Endothelial cell of umbilical vein (primary cell): Measurements from ENCODE around the gene ABHD14A.

Source experiments
- EZH2 ChIP-seq: IDR thresholded peaks from 2 replicates; pipeline ENCODE4 v1.6.1; 2012; ENCODE audit warnings: borderline replicate concordance, low read depth, mild to moderate bottlenecking, moderate library complexity, low read length, inconsistent platforms; ENCODE audit not compliant: severe bottlenecking
- JUN ChIP-seq: IDR thresholded peaks from 2 replicates; pipeline ENCODE4 v1.6.1; 2011; ENCODE audit warnings: borderline replicate concordance, low read depth; ENCODE audit not compliant: insufficient read length, insufficient read depth
- MYC ChIP-seq: IDR thresholded peaks from one replicate; pipeline ENCODE4 v1.6.1; 2011; ENCODE audit warnings: mild to moderate bottlenecking, low read depth, low read length
- POLR2A ChIP-seq: IDR thresholded peaks from 2 replicates; pipeline ENCODE4 v1.6.1; 2012; ENCODE audit warnings: low read depth, mild to moderate bottlenecking, control low read depth, low read length
- POLR2AphosphoS5 ChIP-seq: IDR thresholded peaks from 2 replicates; pipeline ENCODE4 v1.6.1; 2012; ENCODE audit warnings: low read depth, mild to moderate bottlenecking, control low read depth, low read length, moderate library complexity; ENCODE audit not compliant: insufficient read depth
- TF ChIP-seq, protein P1 (sequence below), 2 donors: IDR thresholded peaks; 1 replicate in 1 of 2; 2 replicates in 1 of 2; pipeline ENCODE4 v1.5.1; 2011; ENCODE audit warnings: low read length in 2 of 2, mild to moderate bottlenecking in 2 of 2, moderate library complexity in 2 of 2, control low read depth in 1 of 2, inconsistent platforms in 1 of 2, low read depth in 1 of 2; ENCODE audit not compliant: insufficient read depth in 1 of 2; ENCODE audit errors: extremely low read depth in 1 of 2

DNA sequence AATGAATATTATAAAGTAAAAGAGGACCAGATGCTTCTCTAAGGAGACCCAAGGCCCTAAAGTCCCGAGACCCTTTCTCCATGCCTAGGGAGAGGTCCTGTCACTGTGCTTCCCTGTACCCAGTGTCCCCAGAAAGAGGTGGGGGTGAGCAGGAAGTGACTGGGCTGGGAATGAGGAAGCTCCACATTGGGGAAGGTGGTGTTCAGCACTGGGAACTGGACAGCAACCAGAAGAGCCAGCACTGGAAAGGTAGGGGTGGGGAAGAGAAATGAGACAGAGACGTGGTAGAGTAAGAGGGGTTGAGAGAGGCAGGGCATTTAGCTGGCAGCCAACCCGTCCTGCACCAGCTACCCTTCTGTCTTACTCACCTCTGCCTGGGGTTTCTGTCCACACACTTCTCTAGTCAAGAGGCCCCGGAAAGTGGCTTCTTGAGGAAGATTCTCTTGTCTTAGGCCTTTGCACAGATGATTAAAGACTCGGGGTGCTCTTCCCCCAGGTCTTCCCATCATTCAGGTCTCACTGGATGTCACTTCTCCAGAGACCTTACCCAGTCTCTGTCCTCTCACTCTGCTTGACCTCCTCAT lies 45.4 kb upstream of the ABHD14A start:
- TF ChIP-seq, protein P1, sequence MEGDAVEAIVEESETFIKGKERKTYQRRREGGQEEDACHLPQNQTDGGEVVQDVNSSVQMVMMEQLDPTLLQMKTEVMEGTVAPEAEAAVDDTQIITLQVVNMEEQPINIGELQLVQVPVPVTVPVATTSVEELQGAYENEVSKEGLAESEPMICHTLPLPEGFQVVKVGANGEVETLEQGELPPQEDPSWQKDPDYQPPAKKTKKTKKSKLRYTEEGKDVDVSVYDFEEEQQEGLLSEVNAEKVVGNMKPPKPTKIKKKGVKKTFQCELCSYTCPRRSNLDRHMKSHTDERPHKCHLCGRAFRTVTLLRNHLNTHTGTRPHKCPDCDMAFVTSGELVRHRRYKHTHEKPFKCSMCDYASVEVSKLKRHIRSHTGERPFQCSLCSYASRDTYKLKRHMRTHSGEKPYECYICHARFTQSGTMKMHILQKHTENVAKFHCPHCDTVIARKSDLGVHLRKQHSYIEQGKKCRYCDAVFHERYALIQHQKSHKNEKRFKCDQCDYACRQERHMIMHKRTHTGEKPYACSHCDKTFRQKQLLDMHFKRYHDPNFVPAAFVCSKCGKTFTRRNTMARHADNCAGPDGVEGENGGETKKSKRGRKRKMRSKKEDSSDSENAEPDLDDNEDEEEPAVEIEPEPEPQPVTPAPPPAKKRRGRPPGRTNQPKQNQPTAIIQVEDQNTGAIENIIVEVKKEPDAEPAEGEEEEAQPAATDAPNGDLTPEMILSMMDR (IDR thresholded peaks at IDR 0.05; ENCODE audit: extremely low read depth in 1 of 2, insufficient read depth in 1 of 2, low read depth in 1 of 2, low read length in 2 of 2): no peak
- no peak for TF ChIP-seq EZH2
- no peak for TF ChIP-seq POLR2A
- no peak for TF ChIP-seq MYC
- no peak for TF ChIP-seq JUN
- TF ChIP-seq POLR2AphosphoS5: no peak
